ENCODE data around the gene KIF26B. TPM values are rescaled to one million over a fixed set of nuclear protein-coding genes. Genes with fewer than 3 reads are reported as not detected.

The KIF26B gene
- total and polyA plus RNA-seq, 4 donors, result 10.9 to 37.1 (median 19.2) TPM

DNA sequence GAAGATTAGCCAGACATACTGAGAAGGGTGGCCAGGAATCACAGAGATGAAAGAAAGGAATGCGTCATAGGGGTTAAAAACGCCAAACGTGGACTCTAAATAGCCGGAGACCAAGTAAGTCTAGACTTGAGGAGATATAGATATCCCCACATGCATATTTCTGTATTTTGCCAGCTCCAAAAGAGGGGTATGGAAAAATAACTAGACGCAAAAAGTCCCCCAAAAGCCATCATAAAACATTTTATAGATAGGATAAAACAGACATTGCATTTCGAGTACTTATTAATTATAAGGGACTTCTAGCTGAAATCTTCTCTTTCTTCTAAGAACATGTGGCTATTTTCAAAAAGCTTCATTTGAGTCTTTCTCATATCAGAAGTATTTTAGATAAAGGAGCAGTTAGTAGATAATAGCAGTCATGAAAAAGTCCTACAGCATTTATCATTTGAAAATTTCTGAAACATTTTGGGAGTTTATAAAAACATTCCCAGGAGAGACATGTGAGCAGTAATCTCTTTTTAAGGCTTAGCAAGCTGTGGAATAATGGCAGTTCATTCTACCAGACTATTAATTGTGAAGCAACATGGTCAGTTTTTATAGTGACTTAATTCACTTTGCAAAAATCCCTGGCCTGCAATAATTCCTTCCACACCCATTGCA is 6.1 kb downstream of the KIF26B start:
- WGBS (ENCODE audit: insufficient coverage), result no CpG with 5 or more reads among the region's 6 CpGs
- no peaks in the 10 kb centered on the region for H3K36me3 ChIP-seq (ENCODE audit: control insufficient read depth, insufficient read depth, low read length)
- H3K4me3 ChIP-seq (ENCODE audit: low read depth, low read length), result no peak overlapping the region

DNA sequence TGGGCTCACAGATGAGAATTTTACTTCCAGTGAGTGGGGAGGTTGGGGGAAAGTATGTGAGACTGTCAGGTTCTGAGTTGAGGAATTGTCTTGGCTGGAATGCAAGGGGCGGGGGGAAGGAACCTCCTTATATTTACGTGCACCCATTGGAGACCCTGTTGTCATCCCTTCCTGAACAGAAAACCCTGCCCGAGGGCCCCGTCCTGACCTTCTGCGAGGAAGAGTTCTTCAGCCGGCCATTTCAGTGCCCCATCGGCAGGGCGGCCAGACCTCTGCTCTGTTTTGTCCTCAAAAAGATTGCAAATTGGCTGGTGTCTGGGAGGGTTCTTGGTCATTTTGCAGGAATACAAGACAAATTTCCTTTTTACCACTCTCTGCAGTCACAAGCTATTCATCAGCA is 7.1 kb downstream of the KIF26B start:
- peaks cover 7% of the 10 kb centered on the region for H3K4me1 ChIP-seq (ENCODE audit: control insufficient read depth, insufficient read depth, low read length)
- H3K27me3 ChIP-seq (ENCODE audit: control insufficient read depth, insufficient read depth, low read length), result peaks cover 6% of the 10 kb centered on the region
- no peaks in the 10 kb centered on the region for H3K36me3 ChIP-seq (ENCODE audit: control insufficient read depth, insufficient read depth, low read length)
- DNase-seq (ENCODE audit: low read depth in 4 of 6, low spot score in 6 of 6), result no peak
- WGBS (ENCODE audit: insufficient coverage), result no CpG with 5 or more reads among the region's 8 CpGs
- H3K27ac ChIP-seq (ENCODE audit: low read depth, low read length), result no peak overlapping the region
- no peak overlapping the region for H3K4me3 ChIP-seq (ENCODE audit: low read depth, low read length)
- H3K9me3 ChIP-seq (ENCODE audit: control insufficient read depth, insufficient read depth, low read length), result no peaks in the 10 kb centered on the region

More for the DNA sequence above, 6.1 kb downstream of the KIF26B start:
- no peak overlapping the region for H3K27ac ChIP-seq (ENCODE audit: low read depth, low read length)
- H3K9me3 ChIP-seq (ENCODE audit: control insufficient read depth, insufficient read depth, low read length), result no peaks in the 10 kb centered on the region
- H3K27me3 ChIP-seq (ENCODE audit: control insufficient read depth, insufficient read depth, low read length), result peaks cover 9% of the 10 kb centered on the region
- H3K4me1 ChIP-seq (ENCODE audit: control insufficient read depth, insufficient read depth, low read length), result peaks cover 13% of the 10 kb centered on the region
- DNase-seq (ENCODE audit: low read depth in 4 of 6, low spot score in 6 of 6), result peak in 1 of 6 donors; percentile 30

DNA sequence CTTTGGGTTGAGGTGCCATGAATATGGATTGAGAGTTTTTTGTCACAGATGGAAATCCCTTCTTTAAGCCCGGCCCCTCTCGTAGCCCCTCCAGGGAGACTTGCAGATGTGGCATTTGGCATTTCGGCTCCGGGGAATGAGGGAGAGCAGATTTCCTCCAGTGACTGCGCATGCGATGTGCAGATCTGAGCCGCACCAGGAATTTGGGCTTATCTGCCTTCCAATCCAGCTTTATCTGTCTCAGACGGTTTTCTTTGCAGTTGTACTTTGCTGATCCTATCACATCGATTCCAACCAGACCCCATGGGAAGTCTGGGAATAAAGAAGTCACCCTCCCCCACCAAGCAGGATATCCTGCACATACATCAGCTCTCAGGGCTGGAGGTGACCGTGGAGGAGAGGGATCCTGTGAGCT is 11.7 kb downstream of the KIF26B start:
- H3K4me3 ChIP-seq (ENCODE audit: low read depth, low read length), result peak overlapping the region; percentile 14
- H3K27me3 ChIP-seq (ENCODE audit: control insufficient read depth, insufficient read depth, low read length), result no peaks in the 10 kb centered on the region
- DNase-seq (ENCODE audit: low read depth in 4 of 6, low spot score in 6 of 6), result peak in 2 of 6 donors; percentile 57 to 63
- H3K36me3 ChIP-seq (ENCODE audit: control insufficient read depth, insufficient read depth, low read length), result no peaks in the 10 kb centered on the region
- WGBS (ENCODE audit: insufficient coverage), result 33% methylated on average over 7 of the region's 10 CpGs
- no peak overlapping the region for H3K27ac ChIP-seq (ENCODE audit: low read depth, low read length)
- H3K4me1 ChIP-seq (ENCODE audit: control insufficient read depth, insufficient read depth, low read length), result peaks cover 14% of the 10 kb centered on the region
- H3K9me3 ChIP-seq (ENCODE audit: control insufficient read depth, insufficient read depth, low read length), result no peaks in the 10 kb centered on the region

DNA sequence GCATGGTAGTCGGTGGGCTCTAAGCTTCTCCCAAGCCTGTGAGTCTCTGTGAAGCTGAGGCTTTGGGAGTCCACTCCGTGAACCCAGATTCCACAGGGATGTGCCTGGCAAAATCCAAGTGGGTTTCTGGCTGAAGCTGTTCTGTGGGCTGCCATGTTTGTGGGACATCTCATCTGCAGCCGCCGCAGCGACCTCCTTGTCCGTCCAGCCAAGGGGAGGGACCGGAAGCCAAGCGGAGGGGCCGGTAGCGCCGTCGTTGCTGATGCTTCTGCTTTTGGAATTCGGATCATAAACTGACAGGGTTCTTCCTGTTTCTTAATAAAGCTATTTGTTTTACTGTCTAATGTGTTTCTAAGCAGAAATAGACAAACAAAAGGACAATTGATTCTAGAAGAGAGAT is 13.3 kb downstream of the KIF26B start:
- H3K36me3 ChIP-seq (ENCODE audit: control insufficient read depth, insufficient read depth, low read length), result no peaks in the 10 kb centered on the region
- H3K27ac ChIP-seq (ENCODE audit: low read depth, low read length), result no peak overlapping the region
- no peak overlapping the region for H3K4me3 ChIP-seq (ENCODE audit: low read depth, low read length)
- DNase-seq (ENCODE audit: low read depth in 4 of 6, low spot score in 6 of 6), result no peak
- WGBS (ENCODE audit: insufficient coverage), result 87% methylated on average over 6 of the region's 13 CpGs
- H3K9me3 ChIP-seq (ENCODE audit: control insufficient read depth, insufficient read depth, low read length), result no peaks in the 10 kb centered on the region
- peaks cover 12% of the 10 kb centered on the region for H3K4me1 ChIP-seq (ENCODE audit: control insufficient read depth, insufficient read depth, low read length)
- H3K27me3 ChIP-seq (ENCODE audit: control insufficient read depth, insufficient read depth, low read length), result no peaks in the 10 kb centered on the region

DNA sequence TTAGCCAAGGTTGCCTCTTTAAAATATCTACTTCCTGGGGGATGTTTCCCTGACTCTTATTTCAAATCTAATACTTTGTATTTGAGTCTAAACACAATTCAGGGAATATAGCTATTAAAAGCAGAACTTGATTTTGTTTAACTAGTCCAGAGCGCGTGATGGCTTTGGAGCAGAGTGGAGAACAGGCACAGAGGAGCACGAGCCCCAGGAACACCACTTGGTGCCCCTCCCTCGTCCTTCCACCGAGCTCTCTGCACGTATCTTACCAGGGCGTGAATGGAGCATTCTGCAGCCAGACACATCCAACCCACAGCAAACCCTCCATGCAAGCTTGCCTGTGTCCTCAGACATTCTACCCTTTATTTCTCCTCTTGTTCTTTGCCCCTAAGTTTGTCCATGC is 14.1 kb downstream of the KIF26B start:
- H3K36me3 ChIP-seq (ENCODE audit: control insufficient read depth, insufficient read depth, low read length), result no peaks in the 10 kb centered on the region
- peaks cover 12% of the 10 kb centered on the region for H3K4me1 ChIP-seq (ENCODE audit: control insufficient read depth, insufficient read depth, low read length)
- WGBS (ENCODE audit: insufficient coverage), result 62% methylated on average over 7 of the region's 7 CpGs

DNA sequence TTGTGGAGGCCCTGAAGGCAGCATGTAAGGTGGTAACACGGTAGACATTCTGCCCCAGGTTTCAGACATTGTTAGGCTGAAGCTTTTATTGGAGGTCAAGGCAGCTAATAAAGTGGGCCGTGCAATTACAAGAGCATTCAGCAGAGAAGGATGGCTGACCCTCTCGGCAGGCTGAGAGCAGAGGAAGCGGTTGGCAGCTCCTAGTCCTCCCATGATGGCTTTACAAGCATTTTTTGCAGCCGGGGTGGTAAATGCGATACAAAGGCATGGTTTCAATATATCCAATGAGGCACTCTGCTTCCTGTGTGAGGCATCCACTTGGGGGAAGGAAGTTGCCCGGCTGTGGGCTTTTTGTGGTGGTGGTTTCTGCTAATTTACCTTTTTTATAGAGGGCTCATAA is 14.6 kb downstream of the KIF26B start:
- Histone ChIP-seq H3K27ac (ENCODE audit: low read depth, low read length) (no peak overlapping the region), H3K36me3 (ENCODE audit: control insufficient read depth, insufficient read depth, low read length) (no peaks in the 10 kb centered on the region), H3K4me1 (ENCODE audit: control insufficient read depth, insufficient read depth, low read length) (peaks cover 12% of the 10 kb centered on the region), H3K27me3 (ENCODE audit: control insufficient read depth, insufficient read depth, low read length) (no peaks in the 10 kb centered on the region), H3K4me3 (ENCODE audit: low read depth, low read length) (no peak overlapping the region), H3K9me3 (ENCODE audit: control insufficient read depth, insufficient read depth, low read length) (no peaks in the 10 kb centered on the region)
- WGBS (ENCODE audit: insufficient coverage), result 54% methylated on average over 6 of the region's 7 CpGs
- DNase-seq (ENCODE audit: low read depth in 4 of 6, low spot score in 6 of 6), result peak in 1 of 6 donors; percentile 33

More for the DNA sequence above, 14.1 kb downstream of the KIF26B start:
- Histone ChIP-seq H3K4me3 (ENCODE audit: low read depth, low read length) (no peak overlapping the region), H3K27ac (ENCODE audit: low read depth, low read length) (no peak overlapping the region), H3K27me3 (ENCODE audit: control insufficient read depth, insufficient read depth, low read length) (no peaks in the 10 kb centered on the region), H3K9me3 (ENCODE audit: control insufficient read depth, insufficient read depth, low read length) (no peaks in the 10 kb centered on the region)
- DNase-seq (ENCODE audit: low read depth in 4 of 6, low spot score in 6 of 6), result peak in 1 of 6 donors; percentile 10

DNA sequence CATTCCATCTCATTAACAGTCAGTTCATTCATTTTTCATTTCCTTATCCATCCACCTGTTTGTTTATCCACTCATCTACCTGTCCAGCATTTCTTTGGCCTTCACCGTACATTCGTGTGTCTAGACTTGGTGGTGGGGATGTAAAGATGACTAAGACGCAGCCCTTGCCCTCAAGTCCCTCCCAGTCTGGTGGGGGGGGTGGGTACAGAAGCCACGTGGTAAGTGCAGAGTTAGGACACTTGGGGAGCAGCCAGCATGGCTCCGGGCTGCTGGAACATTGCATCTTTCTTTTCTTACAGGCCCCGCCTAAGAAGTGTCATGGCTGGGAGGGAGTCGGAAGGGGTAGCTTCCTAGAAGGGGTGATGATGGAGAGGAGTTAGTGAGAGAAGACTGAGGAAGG is 17.2 kb downstream of the KIF26B start:
- H3K4me3 ChIP-seq (ENCODE audit: low read depth, low read length), result no peak overlapping the region
- H3K4me1 ChIP-seq (ENCODE audit: control insufficient read depth, insufficient read depth, low read length), result peaks cover 12% of the 10 kb centered on the region
- no peaks in the 10 kb centered on the region for H3K36me3 ChIP-seq (ENCODE audit: control insufficient read depth, insufficient read depth, low read length)
- no peak overlapping the region for H3K27ac ChIP-seq (ENCODE audit: low read depth, low read length)
- no peak for DNase-seq (ENCODE audit: low read depth in 4 of 6, low spot score in 6 of 6)
- H3K9me3 ChIP-seq (ENCODE audit: control insufficient read depth, insufficient read depth, low read length), result no peaks in the 10 kb centered on the region
- 83% methylated on average over 3 of the region's 7 CpGs for WGBS (ENCODE audit: insufficient coverage)
- H3K27me3 ChIP-seq (ENCODE audit: control insufficient read depth, insufficient read depth, low read length), result no peaks in the 10 kb centered on the region

DNA sequence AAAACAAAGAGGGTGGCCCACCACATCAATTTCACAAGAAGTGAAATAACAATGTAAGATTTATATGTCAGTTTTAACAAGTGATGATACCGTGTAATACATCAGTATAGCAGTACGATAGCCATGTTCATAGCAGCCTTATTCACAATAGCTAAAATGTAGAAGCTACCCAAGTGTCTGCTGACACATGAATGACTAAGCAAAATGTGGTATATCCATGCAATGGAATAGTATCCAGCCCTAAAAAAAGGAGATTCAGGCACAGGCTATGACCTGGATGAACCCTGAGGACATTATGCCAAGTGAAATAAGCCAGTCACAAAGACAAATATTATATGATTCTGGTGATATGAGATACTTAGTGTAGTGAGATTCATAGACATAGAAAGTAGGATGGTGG is 18.0 kb downstream of the KIF26B start:
- H3K4me1 ChIP-seq (ENCODE audit: control insufficient read depth, insufficient read depth, low read length), result peaks cover 14% of the 10 kb centered on the region
- WGBS (ENCODE audit: insufficient coverage), result no CpG with 5 or more reads among the region's 2 CpGs

DNA sequence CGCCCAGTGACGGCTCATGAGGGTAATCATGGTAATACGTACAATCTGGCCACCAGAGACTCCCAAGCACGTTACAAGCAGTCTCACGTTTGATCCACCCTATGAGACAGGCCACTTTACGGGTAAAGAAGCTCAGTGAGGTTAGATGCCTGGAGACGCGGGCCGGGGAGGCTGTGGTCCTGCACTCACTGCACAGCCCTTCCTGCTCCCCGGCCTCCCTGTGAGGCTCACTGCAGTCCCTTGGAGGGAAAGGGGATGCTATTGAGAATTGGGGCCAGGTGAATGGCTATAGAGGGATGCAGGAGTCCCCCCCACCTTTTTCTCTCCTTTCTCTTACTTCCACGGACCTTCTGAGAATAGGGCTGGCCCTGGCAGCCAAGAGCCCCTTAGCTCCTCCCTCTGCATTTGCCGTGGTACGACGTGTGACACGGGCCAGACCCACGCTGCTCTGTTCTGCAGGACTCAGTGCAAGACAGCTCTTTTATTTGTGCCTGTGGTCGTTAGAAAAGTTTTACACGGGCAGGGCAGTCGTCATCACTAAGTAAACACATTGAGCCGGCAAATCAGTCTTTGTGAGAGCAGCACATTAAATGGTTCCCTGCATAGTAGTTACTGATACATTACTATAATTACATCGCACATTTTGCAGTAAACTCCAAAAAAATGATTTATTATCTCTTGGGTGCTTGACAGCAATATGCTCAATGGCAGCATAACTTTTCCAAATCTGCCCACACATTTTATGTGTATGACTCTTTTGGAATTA is 18.8 kb downstream of the KIF26B start:
- H3K36me3 ChIP-seq (ENCODE audit: control insufficient read depth, insufficient read depth, low read length), result no peaks in the 10 kb centered on the region
- WGBS (ENCODE audit: insufficient coverage), result 55% methylated on average over 12 of the region's 21 CpGs
- H3K27ac ChIP-seq (ENCODE audit: low read depth, low read length), result no peak overlapping the region
- H3K4me3 ChIP-seq (ENCODE audit: low read depth, low read length), result no peak overlapping the region
- no peaks in the 10 kb centered on the region for H3K9me3 ChIP-seq (ENCODE audit: control insufficient read depth, insufficient read depth, low read length)
- peaks cover 10% of the 10 kb centered on the region for H3K4me1 ChIP-seq (ENCODE audit: control insufficient read depth, insufficient read depth, low read length)
- DNase-seq (ENCODE audit: low read depth in 4 of 6, low spot score in 6 of 6), result peak in 1 of 6 donors; percentile 66
- H3K27me3 ChIP-seq (ENCODE audit: control insufficient read depth, insufficient read depth, low read length), result no peaks in the 10 kb centered on the region

More for the DNA sequence above, 18.0 kb downstream of the KIF26B start:
- no peak for DNase-seq (ENCODE audit: low read depth in 4 of 6, low spot score in 6 of 6)
- Histone ChIP-seq H3K4me3 (ENCODE audit: low read depth, low read length) (no peak overlapping the region), H3K27ac (ENCODE audit: low read depth, low read length) (no peak overlapping the region), H3K9me3 (ENCODE audit: control insufficient read depth, insufficient read depth, low read length) (no peaks in the 10 kb centered on the region), H3K36me3 (ENCODE audit: control insufficient read depth, insufficient read depth, low read length) (no peaks in the 10 kb centered on the region), H3K27me3 (ENCODE audit: control insufficient read depth, insufficient read depth, low read length) (no peaks in the 10 kb centered on the region)

Measured in spinal cord (tissue), 10 donors.